Stimulated activated CD4-positive, alpha-beta T cell treated with anti-CD3 and anti-CD28 coated beads, TNF-alpha, amount 100 ng/mL, for 24 hours (primary cell): ENCODE results near the gene TBC1D16.
"Not testable (repeated sequence)": the region's sequence is repeated elsewhere in the genome, so short reads cannot be mapped to it uniquely, and the experiment has no call there.

Experiments used
- DNase-seq, 3 experiments: peaks; one replicate each; pipeline ENCODE4 v3.0.0-alpha.2; 2020; ENCODE audit warnings: low read depth in 3 of 3

Gene TBC1D16

GRCh38 chr17:79976451-79976850 is 59.2 kb downstream of the TBC1D16 start:
- DNase-seq: no peak

GRCh38 chr17:79975498-79976134 is 60.1 kb downstream of the TBC1D16 start:
- DNase-seq: no peak

DNA sequence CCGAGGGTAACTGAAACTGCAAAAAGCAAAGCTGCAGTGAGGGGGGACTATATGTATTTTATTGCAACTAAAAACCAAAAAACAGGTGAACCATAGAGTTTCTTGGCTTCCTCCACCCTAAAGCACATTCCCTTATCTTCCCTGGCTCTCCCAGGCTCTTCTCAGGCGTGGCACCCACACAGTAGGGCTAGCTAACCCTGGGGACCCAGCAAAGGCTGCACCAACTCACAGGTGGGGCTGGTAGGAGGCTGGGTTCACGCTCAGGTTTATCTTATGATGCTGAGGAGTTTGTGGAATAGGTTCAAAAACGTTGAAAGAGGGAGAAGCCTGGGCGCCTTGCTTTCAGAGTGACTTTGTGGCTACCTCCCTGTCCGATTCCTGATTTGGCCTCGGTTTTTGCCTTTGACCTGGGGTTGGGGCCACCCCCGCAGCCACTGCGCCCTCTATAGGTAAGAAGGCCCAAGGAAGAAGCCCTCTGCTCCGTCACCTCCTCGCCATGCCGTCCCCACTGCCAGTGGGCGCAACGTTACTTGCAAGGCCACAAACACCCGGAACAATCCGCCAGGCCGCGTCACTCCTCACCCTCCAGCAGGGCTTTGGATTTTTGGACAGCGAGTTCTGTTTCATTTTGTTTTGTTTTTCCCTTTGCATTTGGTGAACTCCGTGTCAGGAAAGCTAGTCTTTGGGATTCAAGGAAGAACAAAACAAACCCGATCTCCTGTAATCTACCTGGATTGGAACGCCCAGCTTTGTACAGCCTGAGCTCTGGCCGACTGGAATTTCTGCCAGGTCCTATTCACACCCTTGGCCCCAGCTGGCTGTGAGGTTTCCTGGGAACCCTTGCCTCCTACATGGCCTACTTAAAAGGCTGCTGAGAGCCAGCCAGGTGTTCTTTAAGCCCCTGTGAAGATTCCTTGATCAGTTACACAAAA is 60.8 kb downstream of the TBC1D16 start:
- no peak for DNase-seq

DNA sequence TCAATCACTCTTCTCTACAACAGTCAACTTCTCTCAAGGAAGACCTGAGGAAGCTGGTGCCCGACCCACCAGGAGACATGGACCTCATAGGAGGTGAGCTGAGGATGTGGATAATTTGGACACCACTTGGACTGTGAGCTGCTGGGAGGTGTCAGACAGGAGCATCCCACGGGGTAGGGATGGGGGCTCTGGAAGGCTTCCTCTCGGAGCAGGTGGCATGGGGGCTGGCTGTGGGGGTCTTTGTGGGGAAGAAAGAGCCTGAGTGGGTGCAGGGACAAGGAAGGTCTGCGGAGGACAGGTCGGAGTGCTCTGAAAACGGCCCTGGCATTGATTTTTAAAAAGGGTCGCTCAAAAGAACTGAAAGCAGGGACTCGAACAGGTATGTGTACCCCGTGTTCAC is 64.0 kb downstream of the TBC1D16 start:
- DNase-seq: no peak

DNA sequence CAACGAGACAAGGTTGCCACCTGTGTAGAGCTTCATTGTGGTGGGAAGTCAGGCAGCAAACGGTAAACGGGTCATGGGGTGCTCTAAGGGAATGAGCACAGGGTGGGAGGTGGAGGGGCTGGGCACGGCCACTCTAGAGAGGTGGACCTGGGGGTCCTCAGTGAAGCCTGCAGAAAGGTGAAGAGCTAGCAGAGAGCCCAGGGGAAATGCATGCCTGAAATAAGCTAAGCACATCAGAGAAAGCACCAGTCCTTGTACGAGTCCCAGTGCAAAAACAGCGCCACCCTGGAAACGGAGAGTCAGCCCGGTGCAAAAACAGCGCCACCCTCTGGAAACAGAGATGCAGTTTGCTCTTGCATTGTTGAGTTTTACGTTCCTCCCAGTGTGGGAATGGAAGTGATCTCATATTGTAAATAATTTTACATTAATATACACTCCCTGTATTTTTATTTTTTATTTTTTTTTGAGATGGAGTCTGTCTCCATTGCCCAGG is 65.0 kb downstream of the TBC1D16 start:
- no peak for DNase-seq

DNA sequence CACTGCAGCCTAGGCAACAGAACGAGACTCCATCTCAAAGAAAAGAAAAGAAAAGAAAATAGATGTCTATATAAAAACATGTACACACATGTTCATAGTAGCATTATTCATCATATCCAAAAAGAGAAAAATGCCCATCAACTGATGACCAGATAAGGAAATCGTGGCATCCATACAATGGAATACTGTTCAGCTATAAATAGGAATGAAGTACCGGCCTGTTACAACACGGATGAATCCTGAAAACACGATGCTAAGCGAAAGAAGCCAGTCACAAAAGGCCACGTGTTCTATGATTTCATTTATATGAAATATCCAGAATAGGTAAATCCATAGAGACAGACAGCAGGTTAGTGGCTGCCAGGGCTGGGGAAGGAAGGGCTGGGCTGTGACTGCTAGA is 65.8 kb downstream of the TBC1D16 start:
- DNase-seq: no peak

DNA sequence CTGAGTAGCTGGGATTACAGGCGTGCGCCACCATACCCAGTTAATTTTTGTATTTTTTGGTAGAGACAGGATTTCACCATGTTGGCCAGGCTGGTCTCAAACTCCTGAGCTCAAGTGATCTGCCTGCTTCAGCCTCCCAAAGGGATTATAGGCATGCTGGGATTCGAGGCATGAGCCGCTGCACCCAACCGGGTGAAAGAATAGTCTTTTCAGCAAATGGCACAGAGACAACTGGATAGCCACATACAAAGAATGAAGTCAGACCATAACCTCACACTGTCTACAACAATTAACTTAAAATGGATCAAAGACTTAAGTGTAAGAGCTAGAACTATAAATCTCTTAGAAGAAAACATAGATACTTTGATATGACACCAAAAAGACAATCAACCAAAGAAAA is 67.6 kb downstream of the TBC1D16 start:
- DNase-seq: no peak

DNA sequence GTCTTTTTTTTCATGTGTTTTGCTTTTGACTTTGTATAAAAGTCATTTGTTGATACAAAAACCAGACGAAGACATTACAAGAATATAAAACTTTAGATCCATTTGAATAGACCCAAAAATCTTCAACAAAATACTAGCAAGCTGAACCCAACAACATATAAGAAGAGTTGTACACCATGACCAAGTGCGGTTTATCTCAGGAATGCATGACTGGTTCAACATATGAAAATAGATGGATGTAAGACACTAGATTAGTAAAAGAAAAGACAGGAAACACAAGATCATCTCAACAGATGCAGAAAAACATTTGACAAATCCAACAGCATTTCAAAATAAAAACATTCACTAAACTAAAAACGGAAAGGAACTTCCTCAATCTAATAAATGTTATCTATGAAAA is 69.0 kb downstream of the TBC1D16 start:
- no peak for DNase-seq

DNA sequence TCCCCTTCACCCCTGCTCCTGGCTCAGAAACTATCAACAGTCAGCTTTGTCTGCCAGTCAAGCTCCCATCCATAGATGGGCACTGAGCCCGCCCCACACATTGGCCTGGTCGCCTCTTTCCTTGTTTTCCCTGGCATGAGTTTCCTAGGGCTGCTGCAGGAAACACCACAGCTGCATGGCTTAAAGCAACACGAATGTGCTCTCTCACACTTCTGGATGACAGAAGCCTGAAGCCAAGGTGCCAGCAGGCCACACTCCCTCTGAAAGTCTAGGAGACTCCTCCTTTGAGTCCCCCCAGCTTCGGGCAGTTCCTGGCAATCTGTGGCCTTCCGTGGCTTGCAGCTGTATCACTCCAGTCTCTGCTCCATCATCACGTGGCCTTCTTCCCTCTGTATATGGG is 69.9 kb downstream of the TBC1D16 start:
- no peak for DNase-seq

GRCh38 chr17:79962467-79962866 is 73.2 kb downstream of the TBC1D16 start:
- not testable (repeated sequence) for DNase-seq

DNA sequence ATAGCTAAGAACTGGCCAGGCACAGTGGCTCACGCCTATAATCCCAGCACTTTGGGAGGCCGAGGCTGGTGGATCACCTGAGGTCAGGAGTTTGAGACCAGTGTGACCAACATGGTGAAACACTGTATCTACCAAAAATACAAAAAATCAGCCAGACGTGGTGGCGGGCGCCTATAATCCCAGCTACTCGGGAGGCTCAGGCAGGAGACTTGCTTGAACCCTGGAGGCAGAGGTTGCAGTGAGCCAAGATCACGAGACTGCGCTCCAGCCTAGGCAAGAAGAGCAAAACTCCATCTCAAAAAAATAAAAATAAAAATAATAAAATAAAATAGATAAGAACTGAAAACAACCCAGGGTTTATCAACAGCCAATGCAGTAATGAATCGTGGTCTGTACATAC is 74.1 kb downstream of the TBC1D16 start:
- not testable (repeated sequence) for DNase-seq

DNA sequence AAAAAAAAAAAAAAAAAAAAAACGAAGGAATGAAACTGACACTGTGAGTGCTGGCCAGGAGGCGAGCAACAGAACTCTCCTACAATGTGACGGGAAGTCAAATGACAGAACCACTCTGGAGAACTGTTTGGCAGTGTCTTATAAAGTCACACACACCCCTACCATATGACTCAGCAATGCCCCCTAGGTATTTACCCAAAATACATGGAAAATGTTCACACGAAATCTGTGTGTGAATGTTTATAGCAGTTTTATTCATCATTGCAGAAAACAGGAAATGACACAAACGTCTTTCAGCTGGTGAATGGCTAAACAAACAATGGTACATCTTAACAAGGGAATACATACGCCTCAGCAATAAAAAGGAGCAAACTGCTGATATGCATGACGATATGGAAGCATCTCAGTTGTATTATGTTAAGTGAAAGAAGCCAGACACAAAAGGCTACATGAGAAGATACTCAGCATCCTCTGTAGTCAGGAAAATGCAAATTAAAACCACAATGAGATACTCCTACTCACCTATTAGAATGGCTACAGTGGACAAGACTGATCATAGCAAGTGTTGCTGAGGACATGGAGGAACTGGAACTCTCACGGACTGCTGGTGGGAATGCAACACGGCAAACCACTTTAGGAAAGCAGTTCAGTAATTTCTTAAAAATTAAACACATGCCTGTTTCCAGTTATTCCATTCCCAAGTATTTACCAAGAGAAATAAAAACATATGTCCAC is 74.7 kb downstream of the TBC1D16 start:
- DNase-seq: no peak

- no peak for DNase-seq
Measured at GRCh38 chr17:79959042-79959441, 76.6 kb downstream of the TBC1D16 start.

- no peak for DNase-seq
Measured at GRCh38 chr17:79956853-79957252, 78.8 kb downstream of the TBC1D16 start.

GRCh38 chr17:79956441-79956735 is 79.3 kb downstream of the TBC1D16 start:
- DNase-seq: not testable (repeated sequence)

GRCh38 chr17:79955691-79956440 is 79.8 kb downstream of the TBC1D16 start:
- DNase-seq: no peak

DNA sequence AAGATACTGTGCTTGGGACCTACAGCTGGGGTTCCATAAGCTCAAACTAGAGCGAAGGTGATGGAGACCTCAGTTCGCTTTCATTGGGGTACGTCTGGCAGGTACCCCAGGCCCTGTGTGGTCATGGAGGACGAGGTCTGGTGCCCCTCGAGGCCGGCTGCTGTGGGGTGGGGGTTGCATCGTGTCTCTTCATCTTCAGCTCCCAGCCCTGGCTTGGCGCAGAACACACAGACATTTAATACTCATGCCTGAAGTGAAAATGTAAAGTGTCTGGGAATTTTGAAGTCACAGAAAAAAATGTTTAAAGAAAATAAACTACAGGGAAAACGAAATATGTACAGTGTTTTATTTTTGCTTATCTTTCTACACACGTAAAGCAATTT is 80.5 kb downstream of the TBC1D16 start:
- DNase-seq: no peak

- no peak for DNase-seq
Measured at GRCh38 chr17:79954281-79955166, 81.1 kb downstream of the TBC1D16 start.

- DNase-seq: no peak
Measured at GRCh38 chr17:79953335-79953734, 82.3 kb downstream of the TBC1D16 start.

DNA sequence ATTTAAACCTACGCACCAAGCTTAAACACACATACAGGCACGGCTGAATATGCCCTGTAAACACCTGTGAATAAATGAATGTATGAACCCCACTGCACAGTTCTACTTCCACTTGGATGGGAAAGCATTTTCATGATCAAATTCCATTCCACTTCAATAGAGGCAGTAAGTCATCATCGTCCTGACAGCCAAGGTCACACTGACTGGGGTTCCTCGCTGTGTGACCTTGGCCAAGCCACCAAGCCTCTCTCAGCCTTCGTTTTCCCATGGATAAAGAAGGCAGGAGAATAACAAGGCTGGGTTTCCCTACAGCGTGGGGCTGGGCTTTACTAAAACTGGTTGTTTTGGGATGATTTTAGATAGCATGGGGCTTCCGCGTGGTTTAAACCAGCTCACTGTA is 82.8 kb downstream of the TBC1D16 start:
- no peak for DNase-seq
